Suprapubic skin (tissue), 4 donors: Measurements from ENCODE around the gene LSG1. TPM values are rescaled to one million over a fixed set of nuclear protein-coding genes. Genes with fewer than 3 reads are reported as not detected.
A peak's percentile ranks its signal among the peaks of the same experiment; 100 is the strongest.

Source experiments
- DNase-seq, 2 donors: peaks; one replicate each; pipeline ENCODE4 v3.0.0-alpha.2; 2019; ENCODE audit warnings: low spot score in 2 of 2
- H3K27ac ChIP-seq: fragments of 200-600 bp; sonication (generic); one replicate; pipeline ENCODE4 v1.5.1; 2019
- H3K27me3 ChIP-seq: fragments of 200-600 bp; sonication (generic); one replicate; pipeline ENCODE4 v1.5.1; 2019
- H3K36me3 ChIP-seq: fragments of 200-600 bp; sonication (generic); one replicate; pipeline ENCODE4 v1.5.1; 2019
- H3K4me1 ChIP-seq: fragments of 200-600 bp; sonication (generic); one replicate; pipeline ENCODE4 v1.5.1; 2019
- H3K4me3 ChIP-seq: fragments of 200-600 bp; sonication (generic); one replicate; pipeline ENCODE4 v1.5.1; 2019; ENCODE audit warnings: mild to moderate bottlenecking
- H3K9me3 ChIP-seq: fragments of 200-600 bp; sonication (generic); one replicate; pipeline ENCODE4 v1.5.1; 2019
- EP300 ChIP-seq: sonication (generic); formaldehyde crosslinking; IDR thresholded peaks from one replicate; pipeline ENCODE4 v1.6.1; 2017; ENCODE audit warnings: antibody characterized with exemption
- POLR2A ChIP-seq, 2 donors: fragments of 450-650 bp; IDR thresholded peaks; one replicate each; pipeline ENCODE4 v1.6.1; 2017; ENCODE audit warnings: antibody characterized with exemption in 2 of 2, mild to moderate bottlenecking in 2 of 2, moderate library complexity in 2 of 2
- POLR2AphosphoS5 ChIP-seq, 3 donors: sonication (generic); formaldehyde crosslinking; IDR thresholded peaks; one replicate each; pipeline ENCODE4 v1.6.1; 2017; ENCODE audit warnings: antibody characterized with exemption in 3 of 3
- WGBS: methylation state at CpG from one replicate; pipeline ENCODE4 v1.1.5; 2018; 5-methylcytosine and 5-hydroxymethylcytosine counted together
- total RNA-seq, 4 donors: library from RNA; depleted of rRNA; stranded (reverse); fragments of >200 nt; gene quantifications; one replicate each; pipeline ENCODE4 v1.1.0, GENCODE V29; 2016
- TF ChIP-seq, protein P1 (sequence below), 2 donors: fragments of 200-600 bp in 1 of 2; fragments of 450-650 bp in 1 of 2; sonication (generic) in 1 of 2; IDR thresholded peaks; one replicate each; pipeline ENCODE4 v1.5.1; 2016 to 2019; ENCODE audit warnings: antibody characterized with exemption in 2 of 2, mild to moderate bottlenecking in 1 of 2, moderate library complexity in 1 of 2

The LSG1 gene
- total RNA-seq, 4 donors from 2014 or later, result 51.7 to 86.5 (median 56.6) TPM

- Histone ChIP-seq H3K36me3 (no peaks in the 10 kb centered on the region), H3K4me1 (peaks cover 58% of the 10 kb centered on the region), H3K27ac (no peak overlapping the region), H3K27me3 (peaks cover 4% of the 10 kb centered on the region), H3K4me3 (peak overlapping the region; percentile 11), H3K9me3 (no peaks in the 10 kb centered on the region)
- no peak for DNase-seq
- WGBS, result 59% methylated on average over 9 of the region's 9 CpGs
- TF ChIP-seq EP300 (no peak), POLR2A (IDR thresholded peaks at IDR 0.05) (no peak), POLR2AphosphoS5 (IDR thresholded peaks at IDR 0.05) (no peak)
- TF ChIP-seq, protein P1, sequence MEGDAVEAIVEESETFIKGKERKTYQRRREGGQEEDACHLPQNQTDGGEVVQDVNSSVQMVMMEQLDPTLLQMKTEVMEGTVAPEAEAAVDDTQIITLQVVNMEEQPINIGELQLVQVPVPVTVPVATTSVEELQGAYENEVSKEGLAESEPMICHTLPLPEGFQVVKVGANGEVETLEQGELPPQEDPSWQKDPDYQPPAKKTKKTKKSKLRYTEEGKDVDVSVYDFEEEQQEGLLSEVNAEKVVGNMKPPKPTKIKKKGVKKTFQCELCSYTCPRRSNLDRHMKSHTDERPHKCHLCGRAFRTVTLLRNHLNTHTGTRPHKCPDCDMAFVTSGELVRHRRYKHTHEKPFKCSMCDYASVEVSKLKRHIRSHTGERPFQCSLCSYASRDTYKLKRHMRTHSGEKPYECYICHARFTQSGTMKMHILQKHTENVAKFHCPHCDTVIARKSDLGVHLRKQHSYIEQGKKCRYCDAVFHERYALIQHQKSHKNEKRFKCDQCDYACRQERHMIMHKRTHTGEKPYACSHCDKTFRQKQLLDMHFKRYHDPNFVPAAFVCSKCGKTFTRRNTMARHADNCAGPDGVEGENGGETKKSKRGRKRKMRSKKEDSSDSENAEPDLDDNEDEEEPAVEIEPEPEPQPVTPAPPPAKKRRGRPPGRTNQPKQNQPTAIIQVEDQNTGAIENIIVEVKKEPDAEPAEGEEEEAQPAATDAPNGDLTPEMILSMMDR (IDR thresholded peaks at IDR 0.05), result no peak
Measured at GRCh38 chr3:194689493-194689944, 17.5 kb upstream of the LSG1 start.

- no peak overlapping the region for H3K27ac ChIP-seq
- DNase-seq, result no peak
- no peaks in the 10 kb centered on the region for H3K36me3 ChIP-seq
- H3K27me3 ChIP-seq, result peaks cover 4% of the 10 kb centered on the region
- no peaks in the 10 kb centered on the region for H3K9me3 ChIP-seq
- H3K4me3 ChIP-seq, result no peak overlapping the region
- peaks cover 58% of the 10 kb centered on the region for H3K4me1 ChIP-seq
- TF ChIP-seq, protein P1 (IDR thresholded peaks at IDR 0.05), result no peak
- no peak for TF ChIP-seq POLR2A (IDR thresholded peaks at IDR 0.05)
- TF ChIP-seq EP300, result no peak
- TF ChIP-seq POLR2AphosphoS5 (IDR thresholded peaks at IDR 0.05), result no peak
- 69% methylated on average over 6 of the region's 6 CpGs for WGBS
Measured at GRCh38 chr3:194688946-194689345, 17.0 kb upstream of the LSG1 start.

GRCh38 chr3:194688200-194688740, 16.3 kb upstream of the LSG1 start:
- Histone ChIP-seq H3K4me1 (peaks cover 58% of the 10 kb centered on the region), H3K27me3 (peaks cover 4% of the 10 kb centered on the region), H3K4me3 (peak overlapping the region; percentile 77), H3K9me3 (no peaks in the 10 kb centered on the region), H3K27ac (peak overlapping the region; percentile 69), H3K36me3 (no peaks in the 10 kb centered on the region)
- DNase-seq, result no peak
- TF ChIP-seq, protein P1 (IDR thresholded peaks at IDR 0.05), result no peak
- TF ChIP-seq POLR2A (IDR thresholded peaks at IDR 0.05), result no peak
- TF ChIP-seq POLR2AphosphoS5 (IDR thresholded peaks at IDR 0.05), result no peak
- TF ChIP-seq EP300, result no peak
- WGBS, result 42% methylated on average over 16 of the region's 16 CpGs

DNA sequence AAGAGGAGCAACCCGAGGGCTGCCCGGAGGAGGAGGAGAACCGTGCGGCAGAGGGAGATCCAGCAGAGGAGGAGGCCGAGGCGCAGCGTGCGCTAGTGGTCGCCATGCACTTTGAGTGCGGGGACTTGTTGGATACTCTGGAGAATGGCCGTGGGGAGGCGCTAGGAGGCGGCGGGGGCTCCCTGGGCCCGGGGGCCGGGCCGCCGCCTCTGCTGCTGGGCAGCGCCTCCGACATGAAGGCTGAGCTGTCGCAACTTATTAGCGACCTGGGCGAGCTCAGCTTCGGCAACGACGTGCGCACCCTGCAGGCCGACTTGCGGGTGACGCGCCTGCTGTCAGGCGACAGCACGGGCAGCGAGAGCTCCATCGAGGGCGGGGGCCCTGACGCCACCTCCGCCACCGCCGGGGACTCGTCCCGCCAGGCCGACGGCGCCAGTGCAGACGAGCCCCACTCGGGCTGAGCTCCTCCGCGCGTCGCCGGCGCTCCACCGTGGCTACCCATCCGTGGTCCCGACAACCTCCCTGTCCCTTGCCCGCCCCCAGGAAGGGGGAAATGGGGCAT, 15.7 kb upstream of the LSG1 start:
- DNase-seq, result peak; percentile 83 to 85
- peak overlapping the region; percentile 77 for H3K4me3 ChIP-seq
- no peaks in the 10 kb centered on the region for H3K36me3 ChIP-seq
- peaks cover 63% of the 10 kb centered on the region for H3K4me1 ChIP-seq
- peak overlapping the region; percentile 69 for H3K27ac ChIP-seq
- H3K9me3 ChIP-seq, result no peaks in the 10 kb centered on the region
- WGBS, result 0% methylated on average over 7 of the region's 57 CpGs
- TF ChIP-seq, protein P1 (IDR thresholded peaks at IDR 0.05), result peak; percentile 4 to 58
- TF ChIP-seq EP300, result no peak
- peaks cover 4% of the 10 kb centered on the region for H3K27me3 ChIP-seq

DNA sequence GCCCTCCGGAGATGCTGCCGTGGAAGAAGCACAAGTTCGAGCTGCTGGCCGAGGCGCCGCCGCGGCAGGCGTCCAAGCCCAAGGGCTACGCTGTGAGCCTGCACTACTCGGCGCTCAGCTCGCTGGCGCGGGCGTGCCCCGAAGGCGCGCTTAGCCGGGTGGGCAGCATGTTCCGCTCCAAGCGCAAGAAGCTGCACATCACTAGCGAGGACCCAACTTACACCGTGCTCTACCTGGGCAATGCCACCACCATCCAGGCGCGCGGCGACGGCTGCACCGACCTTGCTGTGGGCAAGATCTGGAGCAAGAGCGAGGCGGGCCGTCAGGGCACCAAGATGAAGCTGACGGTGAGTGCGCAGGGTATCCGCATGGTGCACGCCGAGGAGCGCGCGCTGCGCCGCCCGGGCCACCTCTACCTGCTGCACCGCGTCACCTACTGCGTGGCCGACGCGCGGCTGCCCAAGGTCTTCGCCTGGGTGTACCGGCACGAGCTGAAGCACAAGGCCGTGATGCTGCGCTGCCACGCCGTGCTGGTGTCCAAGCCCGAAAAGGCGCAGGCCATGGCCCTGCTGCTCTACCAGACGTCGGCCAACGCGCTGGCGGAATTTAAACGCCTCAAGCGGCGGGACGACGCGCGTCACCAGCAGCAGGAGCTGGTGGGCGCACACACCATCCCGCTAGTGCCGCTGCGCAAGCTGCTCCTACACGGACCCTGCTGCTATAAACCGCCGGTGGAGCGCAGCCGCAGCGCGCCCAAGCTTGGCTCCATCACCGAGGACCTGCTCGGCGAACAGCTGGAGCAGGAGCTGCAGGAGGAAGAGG, 15.0 kb upstream of the LSG1 start:
- DNase-seq, result no peak
- H3K4me1 ChIP-seq, result peaks cover 70% of the 10 kb centered on the region
- WGBS, result 0% methylated on average over 20 of the region's 86 CpGs
- TF ChIP-seq EP300, result no peak
- no peak for TF ChIP-seq POLR2AphosphoS5 (IDR thresholded peaks at IDR 0.05)
- TF ChIP-seq, protein P1 (IDR thresholded peaks at IDR 0.05), result no peak
- TF ChIP-seq POLR2A (IDR thresholded peaks at IDR 0.05), result no peak
- H3K27me3 ChIP-seq, result peaks cover 4% of the 10 kb centered on the region
- peak overlapping the region; percentile 68 for H3K27ac ChIP-seq
- H3K36me3 ChIP-seq, result no peaks in the 10 kb centered on the region
- peak overlapping the region; percentile 77 for H3K4me3 ChIP-seq
- no peaks in the 10 kb centered on the region for H3K9me3 ChIP-seq
